GM12878 (cell line): Measurements from ENCODE around the gene PRR12. TPM values are rescaled to one million over a fixed set of nuclear protein-coding genes. Genes with fewer than 3 reads are reported as not detected.
A peak's percentile ranks its signal among the peaks of the same experiment; 100 is the strongest.

Experiments used
- ATAC-seq: fragments of 200-7000 bp; cut with Tn5 transposase; 3 replicates; pipeline ENCODE4 v1.9.1; 2020; ENCODE audit warnings: mild to moderate bottlenecking, moderate library complexity
- BruUV-seq: library from RNA; stranded (reverse); fragments of 400-500 nt; replicated peaks from 2 replicates; lab custom pipeline; 2021; lab: Mats Ljungman, UMichigan
- CTCF ChIA-PET: fragments of 300-600 bp; sonication (Branson Sonifier 250); formaldehyde crosslinking; extraction: SDS; loops from one replicate; lab custom pipeline; 2021; ENCODE audit warnings: inconsistent platforms; lab: Yijun Ruan, JAX
- POLR2A ChIA-PET: fragments of 350-600 bp; formaldehyde crosslinking; extraction: SDS; loops from one replicate; lab custom pipeline; 2021; ENCODE audit warnings: inconsistent platforms; lab: Charles Lee
- RAD21 ChIA-PET: fragments of 300-600 bp; sonication (Branson Sonifier 250); formaldehyde crosslinking; loops from one replicate; lab custom pipeline; 2023; ENCODE audit warnings: antibody characterized with exemption; ENCODE audit not compliant: unreplicated experiment; lab: Charles Lee
- SMC1A ChIA-PET: fragments of 300-600 bp; sonication (Branson Sonifier 250); formaldehyde crosslinking; loops from one replicate; lab custom pipeline; 2023; ENCODE audit not compliant: unreplicated experiment, uncharacterized antibody; lab: Charles Lee
- DNase-seq: peaks from one replicate; pipeline ENCODE4 v3.0.0-alpha.2; 2011; ENCODE audit warnings: low read depth, low spot score
- FAIRE-seq: peaks from 3 replicates; lab custom pipeline; 2011; peaks lifted over from hg19 to GRCh38; lab: Jason Lieb, UNC
- H2AFZ ChIP-seq: 2 replicates; pipeline ENCODE4 v1.6.0; 2011; ENCODE audit warnings: low read depth, low read length, control low read depth; ENCODE audit not compliant: control insufficient read depth
- H3K27ac ChIP-seq: 2 replicates; pipeline ENCODE4 v1.5.1; 2011; ENCODE audit warnings: control low read depth; ENCODE audit not compliant: control insufficient read depth, insufficient read depth
- H3K27me3 ChIP-seq, 2 experiments: replicated peaks in 1 of 2; 2 replicates each; pipeline versions ENCODE4 v1.6.0 to v1.6.1; 2011; ENCODE audit warnings: low read length in 1 of 2; ENCODE audit not compliant: control insufficient read depth in 2 of 2, insufficient read depth in 2 of 2
- H3K36me3 ChIP-seq, 2 experiments: 2 replicates each; pipeline ENCODE4 v1.5.1; 2011; ENCODE audit warnings: low read length in 1 of 2; ENCODE audit not compliant: control insufficient read depth in 2 of 2, insufficient read depth in 2 of 2
- H3K4me1 ChIP-seq: 2 replicates; pipeline ENCODE4 v1.6.1; 2011; ENCODE audit warnings: mild to moderate bottlenecking, low read length, moderate library complexity, mixed read lengths; ENCODE audit not compliant: control insufficient read depth, insufficient read depth
- H3K4me2 ChIP-seq: 2 replicates; pipeline ENCODE4 v1.6.0; 2011; ENCODE audit warnings: control low read depth; ENCODE audit not compliant: control insufficient read depth, insufficient read depth
- H3K4me3 ChIP-seq: fragments of 200-600 bp; sonication (generic); 2 replicates; pipeline ENCODE4 v1.5.1; 2016
- H3K79me2 ChIP-seq: 2 replicates; pipeline ENCODE4 v1.6.0; 2011; ENCODE audit warnings: low read length; ENCODE audit not compliant: control insufficient read depth, insufficient read depth
- H3K9ac ChIP-seq: 2 replicates; pipeline ENCODE4 v1.8.0; 2011; ENCODE audit warnings: low read length, control low read depth, mixed read lengths; ENCODE audit not compliant: control insufficient read depth, insufficient read depth
- H3K9me3 ChIP-seq: replicated peaks from 3 replicates; pipeline ENCODE4 v1.5.1; 2011; ENCODE audit warnings: mild to moderate bottlenecking, low read length; ENCODE audit not compliant: control insufficient read depth, insufficient read depth
- H4K20me1 ChIP-seq: 2 replicates; pipeline ENCODE4 v1.6.0; 2011; ENCODE audit not compliant: control insufficient read depth, insufficient read depth
- ASH2L ChIP-seq: fragments of 300-600, 200-600 bp; sonication (generic); IDR thresholded peaks from 2 replicates; pipeline ENCODE4 v1.6.1; 2017; ENCODE audit warnings: low read depth, mild to moderate bottlenecking, borderline replicate concordance
- BHLHE40 ChIP-seq, 2 experiments: fragments of 450-650 bp in 1 of 2; IDR thresholded peaks; 2 replicates each; pipeline ENCODE4 v1.6.1; 2011 to 2017; ENCODE audit warnings: low read depth in 2 of 2, borderline replicate concordance in 1 of 2, improper control_type of control experiment in 1 of 2, low read length in 1 of 2, mild to moderate bottlenecking in 1 of 2
- RB1 ChIP-seq: fragments of 450-650 bp; formaldehyde crosslinking; IDR thresholded peaks from 2 replicates; pipeline ENCODE4 v1.6.1; 2017; ENCODE audit warnings: mild to moderate bottlenecking, borderline replicate concordance
- SIX5 ChIP-seq: IDR thresholded peaks from 2 replicates; pipeline ENCODE4 v1.6.1; 2011; ENCODE audit warnings: mild to moderate bottlenecking, low read depth, low read length, moderate library complexity; ENCODE audit not compliant: severe bottlenecking
- SMAD1 ChIP-seq: fragments of 450-650 bp; IDR thresholded peaks from 2 replicates; pipeline ENCODE4 v1.6.1; 2018; ENCODE audit warnings: mild to moderate bottlenecking, low read depth; ENCODE audit not compliant: partially characterized antibody
- SPI1 ChIP-seq: IDR thresholded peaks from 2 replicates; pipeline ENCODE4 v1.6.1; 2011; ENCODE audit warnings: low read depth, mild to moderate bottlenecking, low read length, moderate library complexity, borderline replicate concordance; ENCODE audit not compliant: insufficient read depth
- TCF3 ChIP-seq: IDR thresholded peaks from 2 replicates; pipeline ENCODE4 v1.6.1; 2012; ENCODE audit warnings: low read depth, mild to moderate bottlenecking, low read length, borderline replicate concordance; ENCODE audit not compliant: insufficient read depth
- TCF7 ChIP-seq: IDR thresholded peaks from 2 replicates; pipeline ENCODE4 v1.6.1; 2014; ENCODE audit warnings: antibody characterized with exemption, borderline replicate concordance
- WGBS: methylation state at CpG from one replicate; pipeline ENCODE4 v1.1.6; 2016; ENCODE audit warnings: low lambda C conversion rate; ENCODE audit not compliant: insufficient replicate concordance, insufficient coverage; ENCODE audit errors: missing lambda C conversion rate; 5-methylcytosine and 5-hydroxymethylcytosine counted together
- in situ Hi-C: fragments of 300-500 bp; cut with MboI; formaldehyde crosslinking; loops from 9 replicates; pipeline ENCODE4 v1.14.3; 2018; ENCODE audit warnings: mixed read lengths
- intact Hi-C: fragments of 100-400 bp; cut with micrococcal nuclease; formaldehyde crosslinking; loops from one replicate; pipeline ENCODE4 v1.14.2; 2022; ENCODE audit not compliant: unreplicated experiment
- polyA plus RNA-seq, 11 experiments: library from polyadenylated mRNA; depleted of rRNA in 4 of 11; unstranded in 6 of 11; stranded (reverse) in 5 of 11; fragments of >200 nt; fragmentation: Nextera tagmentation in 4 of 11; fragmentation: Illumina TruSeq in 1 of 11; extraction: Ambion mirVana in 4 of 11; extraction: Trizol in 1 of 11; gene quantifications; 1 replicate in 1 of 11; 2 replicates in 10 of 11; pipeline versions ENCODE4 v1.2.1 to v1.2.3, GENCODE V29; 2011 to 2016; ENCODE audit warnings: inconsistent platforms in 2 of 11, missing spikeins in 2 of 11, low read depth in 1 of 11
- total RNA-seq, 4 experiments: library from RNA; depleted of rRNA in 3 of 4; stranded (reverse); fragments of >200 nt in 3 of 4; fragmentation: Illumina TruSeq in 1 of 4; extraction: Trizol in 1 of 4; gene quantifications; 2 replicates each; pipeline versions ENCODE4 v1.2.1 to v1.2.3, GENCODE V29; 2013 to 2021
- TF ChIP-seq, protein P1 (sequence below): IDR thresholded peaks from 2 replicates; pipeline ENCODE4 v1.6.1; 2011; ENCODE audit warnings: low read depth, mild to moderate bottlenecking, low read length, moderate library complexity, borderline replicate concordance; ENCODE audit errors: extremely low read depth
- TF ChIP-seq, protein P2 (sequence below): IDR thresholded peaks from 2 replicates; pipeline ENCODE4 v1.6.1; 2012; ENCODE audit warnings: low read depth, low read length, improper control_type of control experiment

PRR12 gene
- total and polyA plus RNA-seq, 10 of the 15 experiments (the other 5 are each of a cell fraction or from before 2014, with no cell fraction given), result 0.02 to 25.3 (median 1.6) TPM

DNA sequence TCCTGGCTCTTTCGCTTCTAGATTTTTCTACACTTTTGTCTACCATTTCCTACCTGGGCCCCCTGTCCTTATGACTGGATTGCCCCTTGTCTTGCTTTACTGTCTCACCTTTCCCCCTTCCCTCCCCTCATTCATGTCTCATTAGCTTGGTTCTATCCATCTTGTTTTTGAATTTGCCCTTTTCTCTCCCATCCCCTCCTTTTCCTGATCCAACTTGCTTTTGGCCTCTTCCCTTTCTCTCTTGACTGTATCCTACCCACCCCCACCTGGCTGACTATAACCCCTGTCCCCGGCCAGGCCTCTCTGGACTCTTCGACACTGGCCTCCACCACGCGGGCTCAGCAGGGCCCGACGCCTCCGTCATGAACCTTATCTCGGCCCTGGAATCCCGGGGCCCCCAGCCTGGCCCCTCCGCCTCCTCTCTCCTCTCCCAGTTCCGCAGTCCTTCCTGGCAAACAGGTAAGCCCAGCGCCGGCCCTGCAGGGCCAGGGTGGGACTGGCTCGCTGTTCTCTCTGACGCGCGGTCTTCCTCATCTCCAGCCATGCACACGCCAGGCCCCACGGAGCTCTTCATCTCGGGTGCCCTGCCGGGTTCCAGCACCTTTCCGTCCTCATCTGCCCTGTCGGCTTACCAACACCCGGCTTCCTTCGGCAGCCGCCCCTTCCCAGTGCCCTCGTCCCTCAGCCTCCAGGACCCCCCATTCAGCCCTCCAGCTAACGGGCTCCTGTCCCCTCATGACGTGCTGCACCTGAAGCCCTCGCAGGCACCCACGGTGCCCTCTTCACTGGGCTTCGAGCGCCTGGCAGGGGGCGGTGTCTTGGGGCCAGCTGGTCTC lies 3.4 kb downstream of the PRR12 start:
- CTCF ChIA-PET, result interaction anchor here (0.6 to 2.5 kb wide), 4 partner anchors 24 to 89 kb away, joined by 3 to 17 read pairs (median 4); no protein-coding TSS in a partner anchor

More for the DNA sequence above, 3.4 kb downstream of the PRR12 start:
- Histone ChIP-seq H3K27me3 (no peaks in the 10 kb centered on the region), H2AFZ (no peak overlapping the region), H3K9me3 (no peaks in the 10 kb centered on the region), H3K9ac (no peak overlapping the region; the same call in 1 of the 2 replicates), H3K4me3 (peak overlapping the region; percentile 66; the same call in 1 of the 2 replicates), H3K27ac (peak overlapping the region; percentile 68; the same call in 1 of the 2 replicates), H4K20me1 (peaks cover 3% of the 10 kb centered on the region; the same call in 1 of the 2 replicates), H3K36me3 (peaks cover 0 to 19% of the 10 kb centered on the region in 2 experiments; a peak in 3 of 4 replicates), H3K79me2 (peaks cover 28% of the 10 kb centered on the region), H3K4me1 (peaks cover 7% of the 10 kb centered on the region), H3K4me2 (peak overlapping the region; percentile 77)
- no peak for TF ChIP-seq TCF3
- TF ChIP-seq, protein P1, sequence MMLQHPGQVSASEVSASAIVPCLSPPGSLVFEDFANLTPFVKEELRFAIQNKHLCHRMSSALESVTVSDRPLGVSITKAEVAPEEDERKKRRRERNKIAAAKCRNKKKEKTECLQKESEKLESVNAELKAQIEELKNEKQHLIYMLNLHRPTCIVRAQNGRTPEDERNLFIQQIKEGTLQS, result no peak
- TF ChIP-seq RB1, result no peak
- TF ChIP-seq, protein P2, sequence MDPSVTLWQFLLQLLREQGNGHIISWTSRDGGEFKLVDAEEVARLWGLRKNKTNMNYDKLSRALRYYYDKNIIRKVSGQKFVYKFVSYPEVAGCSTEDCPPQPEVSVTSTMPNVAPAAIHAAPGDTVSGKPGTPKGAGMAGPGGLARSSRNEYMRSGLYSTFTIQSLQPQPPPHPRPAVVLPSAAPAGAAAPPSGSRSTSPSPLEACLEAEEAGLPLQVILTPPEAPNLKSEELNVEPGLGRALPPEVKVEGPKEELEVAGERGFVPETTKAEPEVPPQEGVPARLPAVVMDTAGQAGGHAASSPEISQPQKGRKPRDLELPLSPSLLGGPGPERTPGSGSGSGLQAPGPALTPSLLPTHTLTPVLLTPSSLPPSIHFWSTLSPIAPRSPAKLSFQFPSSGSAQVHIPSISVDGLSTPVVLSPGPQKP, result no peak
- TF ChIP-seq SPI1, result no peak
- TF ChIP-seq SMAD1, result no peak
- TF ChIP-seq ASH2L, result no peak
- TF ChIP-seq BHLHE40 (IDR thresholded peaks at IDR 0.05; ENCODE audit: borderline replicate concordance in 1 of 2, low read depth in 2 of 2, low read length in 1 of 2), result no peak
- no peak for TF ChIP-seq SIX5
- no peak for TF ChIP-seq TCF7
- FAIRE-seq, result no peak
- WGBS, result 92% methylated on average over 29 of the region's 35 CpGs
- in situ Hi-C loops, result no loop called here
- no TSS peak for BruUV-seq
- no peak for DNase-seq
- no peak for ATAC-seq
- ChIA-PET POLR2A (interaction anchor here (0.7 to 4.8 kb wide), 3 partner anchors 47 to 81 kb away, joined by 3 to 49 read pairs (median 37); partner anchors contain the start of genes PRMT1, RRAS and SCAF1), SMC1A (interaction anchor here (1.2 kb wide), 1 partner anchor 24 kb away, joined by 5 read pairs; no protein-coding TSS in a partner anchor), RAD21 (interaction anchor here (1.8 to 1.9 kb wide), 2 partner anchors 46 to 81 kb away, joined by 8 to 17 read pairs; partner anchors contain the start of gene RRAS)
- intact Hi-C loops, result loop anchor here (5.0 kb wide), 1 partner anchor 48 kb away; the partner anchor contains the start of genes RRAS and SCAF1
